ENCODE measurements around the gene NUCB2.
A peak's percentile ranks its signal among the peaks of the same experiment; 100 is the strongest.

Gene NUCB2

GRCh38 chr11:17333799-17334586, 57.5 kb downstream of the NUCB2 start:
- no peak for DNase-seq

GRCh38 chr11:17343257-17343656, 66.7 kb downstream of the NUCB2 start:
- DNase-seq = peak; percentile 4

- DNase-seq = peak; percentile 82
Observed at GRCh38 chr11:17343907-17344306, 67.4 kb downstream of the NUCB2 start.

- DNase-seq = no peak
Observed at GRCh38 chr11:17347676-17348075, 71.1 kb downstream of the NUCB2 start.

GRCh38 chr11:17350455-17351171, 74.1 kb downstream of the NUCB2 start:
- no peak for DNase-seq

GRCh38 chr11:17351172-17351509, 74.6 kb downstream of the NUCB2 start:
- DNase-seq = peak; percentile 4

GRCh38 chr11:17351510-17352176, 75.1 kb downstream of the NUCB2 start, which contains the start of gene NCR3LG1:
Gene NCR3LG1, plus strand, starts transcription at chr11:17351800. Its CDS starts 170 bp downstream, at chr11:17351970.
- peak; percentile 42 for DNase-seq

- peak; percentile 75 for DNase-seq
Observed at GRCh38 chr11:17352950-17353820, 76.6 kb downstream of the NUCB2 start.

- DNase-seq = no peak
Observed at GRCh38 chr11:17353821-17354600, 77.5 kb downstream of the NUCB2 start.

GRCh38 chr11:17354601-17354991, 78.1 kb downstream of the NUCB2 start:
- DNase-seq = peak; percentile 73

- DNase-seq = no peak
Observed at GRCh38 chr11:17366495-17366894, 90.0 kb downstream of the NUCB2 start.

GRCh38 chr11:17368551-17368950, 92.0 kb downstream of the NUCB2 start:
- DNase-seq = no peak

- DNase-seq = no peak
Observed at GRCh38 chr11:17369094-17369493, 92.6 kb downstream of the NUCB2 start.

GRCh38 chr11:17369684-17370243, 93.2 kb downstream of the NUCB2 start:
- no peak for DNase-seq

GRCh38 chr11:17371614-17372013, 95.1 kb downstream of the NUCB2 start:
- peak; percentile 23 for DNase-seq

GRCh38 chr11:17375547-17375946, 99.0 kb downstream of the NUCB2 start:
- DNase-seq = no peak

GRCh38 chr11:17376493-17376892, 100.0 kb downstream of the NUCB2 start:
- DNase-seq = no peak

- no peak for DNase-seq
Observed at GRCh38 chr11:17378655-17379054, 102.1 kb downstream of the NUCB2 start.

- no peak for DNase-seq
Observed at GRCh38 chr11:17379383-17380180, 103.0 kb downstream of the NUCB2 start.

- DNase-seq = peak; percentile 12
Observed at GRCh38 chr11:17381156-17381555, 104.6 kb downstream of the NUCB2 start.

Data from fibroblast of skin of scalp (primary cell).